ENCODE data around the gene NXF1. TPM values are rescaled to one million over a fixed set of nuclear protein-coding genes. Genes with fewer than 3 reads are reported as not detected.
"Not testable (repeated sequence)": the region's sequence is repeated elsewhere in the genome, so short reads cannot be mapped to it uniquely, and the experiment has no call there.

Gene NXF1
- total RNA-seq, 1 experiment from 2014 or later = 69.0 TPM

- Mint-ChIP-seq H3K27me3 (ENCODE audit: low read depth) (no peaks in the 10 kb centered on the region; the same call in 1 of the 2 replicates), H3K36me3 (ENCODE audit: insufficient read depth in 1 of 3, low read depth in 3 of 3) (peaks cover 12 to 20% (median 17%) of the 10 kb centered on the region in 3 experiments; a peak in 6 of 7 replicates), H3K4me1 (peaks cover 11 to 19% of the 10 kb centered on the region in 2 experiments), H3K4me3 (no peak overlapping the region), H3K27ac (no peak overlapping the region), H3K9me3 (peaks cover 0 to 9% of the 10 kb centered on the region in 2 experiments; a peak in 3 of 5 replicates)
- H2BK20ac ChIP-seq (ENCODE audit: low read depth, low read length, poor library complexity, severe bottlenecking) = no peak overlapping the region
- H2AFZ ChIP-seq (ENCODE audit: low read length) = no peak overlapping the region
- no peak overlapping the region for H2BK12ac ChIP-seq (ENCODE audit: insufficient read length, low read depth, low read length)
- H3K23me2 ChIP-seq (ENCODE audit: insufficient read length, low read depth, low read length, poor library complexity, severe bottlenecking) = peaks cover 18% of the 10 kb centered on the region
- no peak for TF ChIP-seq CTCF (conservative IDR thresholded peaks at IDR 0.05)
- DNase-seq = peak; percentile 93
- H3K56ac ChIP-seq (ENCODE audit: insufficient read length, low read depth, low read length) = no peak overlapping the region
- H3K79me2 ChIP-seq (ENCODE audit: insufficient read depth, low read length) = peaks cover 9% of the 10 kb centered on the region; the same call in 1 of the 2 replicates
- H3K79me1 ChIP-seq (ENCODE audit: insufficient read depth, low read depth, low read length, poor library complexity, severe bottlenecking) = peaks cover 3% of the 10 kb centered on the region
- H4K91ac ChIP-seq (ENCODE audit: insufficient read length, low read depth, low read length) = no peak overlapping the region
- H4K20me1 ChIP-seq (ENCODE audit: control insufficient read depth, insufficient read depth, insufficient read length) = no peaks in the 10 kb centered on the region
- peak overlapping the region; percentile 91 for H3K18ac ChIP-seq (ENCODE audit: insufficient read length, low read depth, low read length)
- peak overlapping the region; percentile 74 for H2BK120ac ChIP-seq (ENCODE audit: low read depth, low read length, poor library complexity, severe bottlenecking)
- H3T11ph ChIP-seq (ENCODE audit: low read length) = no peak overlapping the region
- no peak overlapping the region for H2BK5ac ChIP-seq (ENCODE audit: insufficient read length, low read length)
- no peak overlapping the region; the same call in 1 of the 2 replicates for H3K4ac ChIP-seq (ENCODE audit: low read depth, low read length)
- H3K23ac ChIP-seq (ENCODE audit: insufficient read length, low read depth, low read length) = no peak overlapping the region
- H3K27me3 ChIP-seq (ENCODE audit: insufficient read depth, low read length) = no peaks in the 10 kb centered on the region
- peak overlapping the region; percentile 92; the same call in 1 of the 2 replicates for H3K14ac ChIP-seq (ENCODE audit: insufficient read depth, low read length)
- H2AK5ac ChIP-seq (ENCODE audit: insufficient read length, low read length) = no peak overlapping the region
- H2BK15ac ChIP-seq (ENCODE audit: low read depth, low read length) = no peak overlapping the region
- H3K4me2 ChIP-seq (ENCODE audit: insufficient read depth, insufficient read length, low read length) = peak overlapping the region; percentile 63
- no peaks in the 10 kb centered on the region for H3K9me3 ChIP-seq (ENCODE audit: control insufficient read depth, low read depth, low read length)
- H3K4me1 ChIP-seq (ENCODE audit: insufficient read depth, low read length) = no peaks in the 10 kb centered on the region
- no CpG with 5 or more reads among the region's 33 CpGs for WGBS (ENCODE audit: extremely low coverage, insufficient read length, low lambda C conversion rate)
- peak overlapping the region; percentile 50 for H3K9ac ChIP-seq (ENCODE audit: extremely low read depth, insufficient read length, low read length)
- H4K8ac ChIP-seq (replicated peaks; ENCODE audit: insufficient read length, low read depth, low read length) = no peak overlapping the region
- peak overlapping the region; percentile 80 for H3K27ac ChIP-seq (ENCODE audit: insufficient read length, low read depth, low read length)
- no peak overlapping the region for H4K5ac ChIP-seq (ENCODE audit: insufficient read length, low read depth, low read length)
Measured at GRCh38 chr11:62841361-62842170, 36.3 kb upstream of the NXF1 start.

GRCh38 chr11:62840721-62841360, 35.6 kb upstream of the NXF1 start:
- no CpG with 5 or more reads among the region's 41 CpGs for WGBS (ENCODE audit: extremely low coverage, insufficient read length, low lambda C conversion rate)
- not testable (repeated sequence) for H3K9me3 ChIP-seq (ENCODE audit: control insufficient read depth, low read depth, low read length); H4K91ac ChIP-seq (ENCODE audit: insufficient read length, low read depth, low read length)

More at GRCh38 chr11:62840721-62841360, 35.6 kb upstream of the NXF1 start:
- not testable (repeated sequence) for H3K79me1 ChIP-seq (ENCODE audit: insufficient read depth, low read depth, low read length, poor library complexity, severe bottlenecking); H2AFZ ChIP-seq (ENCODE audit: low read length); H3K56ac ChIP-seq (ENCODE audit: insufficient read length, low read depth, low read length); H3K4me3 Mint-ChIP-seq; H3K4ac ChIP-seq (ENCODE audit: low read depth, low read length); H2BK20ac ChIP-seq (ENCODE audit: low read depth, low read length, poor library complexity, severe bottlenecking); H3K27me3 ChIP-seq (ENCODE audit: insufficient read depth, low read length); H3K9me3 Mint-ChIP-seq; H3K79me2 ChIP-seq (ENCODE audit: insufficient read depth, low read length); H3K27ac Mint-ChIP-seq; H2BK15ac ChIP-seq (ENCODE audit: low read depth, low read length); H4K20me1 ChIP-seq (ENCODE audit: control insufficient read depth, insufficient read depth, insufficient read length); H3K27me3 Mint-ChIP-seq (ENCODE audit: low read depth); H3K23ac ChIP-seq (ENCODE audit: insufficient read length, low read depth, low read length); H2AK5ac ChIP-seq (ENCODE audit: insufficient read length, low read length); H2BK12ac ChIP-seq (ENCODE audit: insufficient read length, low read depth, low read length); H4K8ac ChIP-seq (replicated peaks; ENCODE audit: insufficient read length, low read depth, low read length); H2BK5ac ChIP-seq (ENCODE audit: insufficient read length, low read length); H3T11ph ChIP-seq (ENCODE audit: low read length); H3K4me1 ChIP-seq (ENCODE audit: insufficient read depth, low read length); H2BK120ac ChIP-seq (ENCODE audit: low read depth, low read length, poor library complexity, severe bottlenecking); H4K5ac ChIP-seq (ENCODE audit: insufficient read length, low read depth, low read length)
- DNase-seq = peak; percentile 75
- Histone ChIP-seq H3K18ac (ENCODE audit: insufficient read length, low read depth, low read length) (peak overlapping the region; percentile 77), H3K23me2 (ENCODE audit: insufficient read length, low read depth, low read length, poor library complexity, severe bottlenecking) (peaks cover 18% of the 10 kb centered on the region), H3K9ac (ENCODE audit: extremely low read depth, insufficient read length, low read length) (peak overlapping the region; percentile 92), H3K4me2 (ENCODE audit: insufficient read depth, insufficient read length, low read length) (peak overlapping the region; percentile 57), H3K14ac (ENCODE audit: insufficient read depth, low read length) (peak overlapping the region; percentile 41; the same call in 1 of the 2 replicates), H3K27ac (ENCODE audit: insufficient read length, low read depth, low read length) (peak overlapping the region; percentile 97)
- Mint-ChIP-seq H3K36me3 (ENCODE audit: insufficient read depth in 1 of 3, low read depth in 3 of 3) (peaks cover 16 to 27% (median 25%) of the 10 kb centered on the region in 3 experiments; a peak in 6 of 7 replicates), H3K4me1 (peaks cover 11 to 19% of the 10 kb centered on the region in 2 experiments)
